K562 (cell line): ENCODE results near the gene SETD1B. TPM values are rescaled to one million over a fixed set of nuclear protein-coding genes. Genes with fewer than 3 reads are reported as not detected.

ENCODE experiments used
- ARID1B ChIP-seq: fragments of 450-650 bp; IDR thresholded peaks from 2 replicates; pipeline ENCODE4 v1.6.1; 2016; ENCODE audit warnings: antibody characterized with exemption, mild to moderate bottlenecking, inconsistent platforms
- BCOR ChIP-seq: fragments of 450-650 bp; IDR thresholded peaks from 2 replicates; pipeline ENCODE4 v1.6.1; 2016
- CREM ChIP-seq: IDR thresholded peaks from 2 replicates; pipeline ENCODE4 v1.6.1; 2014; ENCODE audit warnings: antibody characterized with exemption, low read depth
- CXXC5 ChIP-seq: fragments of 250-450 bp; sonication (Bioruptor Pico); IDR thresholded peaks from 2 replicates; pipeline ENCODE4 v1.8.0; 2022; ENCODE audit warnings: inconsistent platforms, mild to moderate bottlenecking, moderate library complexity
- FOXK1 ChIP-seq: sonication (generic); formaldehyde crosslinking; IDR thresholded peaks from 2 replicates; pipeline ENCODE4 v1.8.0; 2022; ENCODE audit warnings: missing genetic modification reagents, mild to moderate bottlenecking, borderline replicate concordance
- HSF4 ChIP-seq: fragments of 250-450 bp; sonication (Bioruptor Pico); IDR thresholded peaks from 2 replicates; pipeline ENCODE4 v2.1.2; 2022; ENCODE audit warnings: mild to moderate bottlenecking, moderate library complexity, borderline replicate concordance
- KAT8 ChIP-seq: fragments of 450-650 bp; IDR thresholded peaks from 2 replicates; pipeline ENCODE4 v1.6.1; 2016; ENCODE audit warnings: low read depth, mild to moderate bottlenecking
- NR1H2 ChIP-seq: sonication (generic); formaldehyde crosslinking; IDR thresholded peaks from 2 replicates; pipeline ENCODE4 v1.4.0; 2020; ENCODE audit warnings: mild to moderate bottlenecking, missing genetic modification reagents
- PPARD ChIP-seq: fragments of 250-450 bp; sonication (Bioruptor Pico); IDR thresholded peaks from 2 replicates; pipeline ENCODE4 v1.8.0; 2022; ENCODE audit warnings: inconsistent platforms, mild to moderate bottlenecking, moderate library complexity
- TARDBP ChIP-seq: fragments of 450-650 bp; IDR thresholded peaks from 2 replicates; pipeline ENCODE4 v1.6.1; 2016
- THRAP3 ChIP-seq: fragments of 450-650 bp; IDR thresholded peaks from 2 replicates; pipeline ENCODE4 v1.6.1; 2016; ENCODE audit warnings: mild to moderate bottlenecking, inconsistent platforms, borderline replicate concordance
- U2AF2 ChIP-seq: fragments of 200-400 bp; formaldehyde crosslinking; optimal IDR thresholded peaks from 2 replicates; pipeline ENCODE3; 2017; ENCODE audit warnings: low read depth, mild to moderate bottlenecking, low read length
- polyA plus RNA-seq, 8 experiments: library from polyadenylated mRNA; depleted of rRNA in 4 of 8; stranded (reverse) in 5 of 8; unstranded in 3 of 8; fragments of >200 nt; fragmentation: Nextera tagmentation in 2 of 8; fragmentation: Illumina TruSeq in 1 of 8; extraction: Ambion mirVana in 2 of 8; extraction: Trizol in 1 of 8; gene quantifications; 2 replicates each; pipeline versions ENCODE4 v1.2.1 to v1.2.3, GENCODE V29; 2011 to 2014; ENCODE audit warnings: inconsistent platforms in 1 of 8, missing spikeins in 1 of 8
- total RNA-seq, 7 experiments: library from RNA; depleted of rRNA in 6 of 7; stranded (reverse); fragments of >200 nt in 6 of 7; fragmentation: Illumina TruSeq in 2 of 7; extraction: Trizol in 2 of 7; gene quantifications; 2 replicates each; pipeline versions ENCODE4 v1.2.1 to v1.2.3, GENCODE V29; 2011 to 2021; ENCODE audit warnings: low replicate concordance in 1 of 7
- TF ChIP-seq, protein P1 (sequence below): fragments of 450-650 bp; IDR thresholded peaks from 2 replicates; pipeline ENCODE4 v1.6.1; 2014; ENCODE audit warnings: low read depth, mild to moderate bottlenecking, moderate library complexity, borderline replicate concordance

Gene SETD1B
- total and polyA plus RNA-seq, 9 of the 15 experiments (the other 6 are each of a cell fraction or from before 2014, with no cell fraction given), result 0.48 to 26.6 (median 2.3) TPM

DNA sequence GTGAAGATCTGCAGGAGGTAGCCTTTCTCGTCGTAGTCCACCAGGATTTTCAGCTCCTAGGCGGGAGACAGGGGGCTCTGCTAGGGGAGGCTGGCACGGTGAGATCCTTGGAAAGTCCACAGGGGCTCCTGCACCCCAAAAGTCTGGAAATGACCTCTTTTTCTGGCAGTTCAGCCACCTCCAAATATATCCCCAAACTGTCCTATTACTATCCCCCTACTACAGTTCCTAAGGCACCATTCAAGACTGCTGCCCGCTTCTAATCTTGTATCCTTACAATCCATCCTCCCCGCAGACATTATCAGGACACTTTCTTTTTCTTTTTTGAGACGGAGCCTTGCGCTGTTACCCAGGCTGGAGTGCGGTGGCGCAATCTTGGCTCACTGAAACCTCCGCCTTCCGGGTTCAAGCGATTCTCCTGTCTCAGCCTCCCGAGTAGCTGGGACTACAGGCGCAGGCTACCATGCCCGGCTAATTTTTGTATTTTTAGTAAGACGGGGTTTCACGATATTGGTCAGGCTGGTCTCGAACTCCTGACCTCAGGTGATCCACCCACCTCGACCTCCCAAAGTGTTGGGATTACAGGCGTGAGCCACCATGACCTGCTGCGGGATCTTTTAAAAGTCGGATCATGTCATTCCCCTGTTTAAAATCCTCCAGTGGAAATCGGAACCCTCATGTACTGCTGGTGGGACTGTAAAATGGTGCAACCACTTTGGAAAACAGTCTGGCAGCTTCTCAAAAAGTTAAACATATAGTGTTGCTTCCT lies 36.4 kb downstream of the SETD1B start (continued):
- no peak for TF ChIP-seq PPARD (CRISPR knock-in tag)
- no peak for TF ChIP-seq NR1H2 (CRISPR knock-in tag)
- no peak for TF ChIP-seq THRAP3
- no peak for TF ChIP-seq KAT8
- 0 out of 2 replicates have a peak, but pooled peaks have one; percentile 8 for TF ChIP-seq CXXC5 (CRISPR knock-in tag)
- TF ChIP-seq, protein P1, sequence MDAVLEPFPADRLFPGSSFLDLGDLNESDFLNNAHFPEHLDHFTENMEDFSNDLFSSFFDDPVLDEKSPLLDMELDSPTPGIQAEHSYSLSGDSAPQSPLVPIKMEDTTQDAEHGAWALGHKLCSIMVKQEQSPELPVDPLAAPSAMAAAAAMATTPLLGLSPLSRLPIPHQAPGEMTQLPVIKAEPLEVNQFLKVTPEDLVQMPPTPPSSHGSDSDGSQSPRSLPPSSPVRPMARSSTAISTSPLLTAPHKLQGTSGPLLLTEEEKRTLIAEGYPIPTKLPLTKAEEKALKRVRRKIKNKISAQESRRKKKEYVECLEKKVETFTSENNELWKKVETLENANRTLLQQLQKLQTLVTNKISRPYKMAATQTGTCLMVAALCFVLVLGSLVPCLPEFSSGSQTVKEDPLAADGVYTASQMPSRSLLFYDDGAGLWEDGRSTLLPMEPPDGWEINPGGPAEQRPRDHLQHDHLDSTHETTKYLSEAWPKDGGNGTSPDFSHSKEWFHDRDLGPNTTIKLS, result no peak
- TF ChIP-seq U2AF2, result no peak
- no peak for TF ChIP-seq HSF4
- peak; percentile 68; the same call in 1 of the 2 replicates for TF ChIP-seq BCOR
- no peak for TF ChIP-seq ARID1B
- 0 out of 2 replicates have a peak, but pooled peaks have one; percentile 24 for TF ChIP-seq TARDBP
- no peak for TF ChIP-seq CREM
- peak; percentile 87; the same call in 1 of the 2 replicates for TF ChIP-seq FOXK1 (CRISPR knock-in tag)
